GM06990 (cell line): ENCODE results near the gene GPR89A.
"Not testable (repeated sequence)": the region's sequence is repeated elsewhere in the genome, so short reads cannot be mapped to it uniquely, and the experiment has no call there.

Experiments used
- DNase-seq: peaks from one replicate; pipeline ENCODE4 v3.0.0-alpha.2; 2011; ENCODE audit not compliant: insufficient read length; ENCODE audit errors: extremely low read depth
- H3K27me3 ChIP-seq: replicated peaks from 2 replicates; pipeline ENCODE4 v1.6.0; 2011; ENCODE audit warnings: low read length; ENCODE audit not compliant: control insufficient read depth, insufficient read depth
- H3K36me3 ChIP-seq: 2 replicates; pipeline ENCODE4 v1.5.1; 2011; ENCODE audit warnings: low read length; ENCODE audit not compliant: control insufficient read depth, insufficient read depth
- H3K4me3 ChIP-seq: replicated peaks from 2 replicates; pipeline ENCODE4 v1.5.1; 2011; ENCODE audit warnings: low read depth, mild to moderate bottlenecking, control low read depth, low read length
- TF ChIP-seq, protein P1 (sequence below): IDR thresholded peaks from 2 replicates; pipeline ENCODE4 v1.5.1; 2011; ENCODE audit warnings: low read length, control low read depth, mild to moderate bottlenecking, inconsistent platforms; ENCODE audit not compliant: insufficient read depth, poor library complexity, severe bottlenecking

The GPR89A gene

DNA sequence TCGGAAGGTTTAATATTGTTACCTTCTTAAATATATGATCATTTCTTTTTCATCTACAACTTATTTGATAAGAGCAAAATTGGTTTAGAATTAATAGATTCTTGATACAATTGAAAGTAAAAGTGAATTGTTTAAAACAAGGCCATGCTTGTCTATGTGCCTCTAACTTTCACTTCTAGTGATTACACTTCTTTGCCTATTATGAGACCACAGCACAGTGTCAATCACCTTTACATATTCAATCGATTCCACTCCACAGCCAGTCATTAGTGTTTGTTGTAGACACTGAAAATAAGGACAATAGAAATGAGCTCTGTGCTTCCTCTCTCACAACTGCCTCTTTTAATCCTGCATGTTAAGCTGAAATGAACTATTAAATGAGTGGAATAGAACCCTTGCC lies 34.1 kb downstream of the GPR89A start:
- not testable (repeated sequence) for DNase-seq, H3K27me3 ChIP-seq

DNA sequence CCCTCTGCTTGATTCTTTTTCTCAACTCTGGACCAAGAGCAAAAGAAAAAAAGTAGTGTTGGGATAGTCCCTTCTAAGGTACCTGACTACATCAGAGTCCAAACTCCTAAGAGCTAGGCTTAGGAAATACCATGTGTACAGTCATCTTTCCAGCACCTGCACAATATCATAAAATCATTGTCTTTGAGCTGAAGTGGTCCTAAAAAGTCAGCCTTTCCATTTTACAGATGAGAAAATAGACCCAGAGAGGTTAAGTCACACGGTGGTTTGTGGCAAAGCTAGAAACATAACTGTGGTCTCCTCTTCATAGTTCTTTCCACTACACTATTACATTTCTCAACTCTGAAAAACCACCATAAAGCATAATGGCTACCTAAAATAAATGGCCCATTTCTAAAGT lies 36.2 kb downstream of the GPR89A start:
- H3K4me3 ChIP-seq, H3K36me3 ChIP-seq, DNase-seq, H3K27me3 ChIP-seq: not testable (repeated sequence)

More for the DNA sequence above, 34.1 kb downstream of the GPR89A start:
- not testable (repeated sequence) for H3K4me3 ChIP-seq, H3K36me3 ChIP-seq

DNA sequence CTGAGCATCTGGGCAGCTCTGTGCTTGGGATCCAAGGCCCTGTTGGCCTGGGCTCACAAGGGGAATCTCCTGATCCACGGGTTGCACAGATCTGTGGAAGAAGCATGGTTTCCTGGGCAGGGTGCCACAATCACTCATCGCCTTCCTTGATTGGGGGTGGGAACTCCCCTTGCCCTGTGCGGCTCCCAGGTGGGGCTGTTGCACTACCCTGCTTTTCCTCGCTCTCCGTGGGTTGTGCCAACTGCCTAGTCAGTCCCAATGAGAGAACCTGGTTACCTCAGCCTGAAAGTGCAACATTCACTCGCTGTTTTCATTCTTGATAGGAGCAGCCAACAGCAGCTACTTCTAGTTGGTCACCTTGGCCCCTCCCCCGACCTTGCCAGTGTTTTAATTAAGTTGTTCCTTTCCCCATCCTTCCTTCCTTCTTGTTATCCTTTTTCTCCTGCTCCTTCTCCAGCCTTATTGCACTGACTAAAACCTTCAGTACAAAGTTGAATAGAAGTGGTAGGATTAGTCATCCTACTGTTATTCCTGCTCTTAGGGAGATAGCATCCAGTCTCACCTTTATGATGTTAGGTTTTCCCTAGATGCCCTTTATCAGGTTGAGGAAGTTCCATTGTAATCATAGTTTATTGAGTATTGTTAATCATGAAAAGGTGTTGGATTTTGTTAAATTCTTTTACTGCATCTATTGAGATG lies 48.6 kb downstream of the GPR89A start:
- H3K4me3 ChIP-seq, H3K36me3 ChIP-seq, DNase-seq, H3K27me3 ChIP-seq: not testable (repeated sequence)

DNA sequence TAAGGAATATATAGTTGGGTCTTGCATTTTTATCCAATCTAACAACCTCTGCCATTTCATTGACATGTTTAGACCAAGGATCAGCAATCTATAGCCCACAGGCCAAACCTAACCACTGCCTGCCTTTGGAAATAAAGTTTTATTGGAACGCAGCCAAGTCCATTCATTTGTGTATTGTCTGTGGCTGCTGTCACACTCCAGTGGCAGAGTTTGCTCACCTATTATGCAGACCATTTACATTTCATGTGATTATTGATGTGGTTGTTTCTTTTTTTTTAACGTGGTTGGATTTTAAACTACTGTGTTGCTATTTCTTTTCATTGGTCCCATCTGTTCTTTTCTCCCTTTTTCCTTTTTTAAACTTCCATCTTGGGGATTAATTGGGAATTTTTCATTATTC lies 54.7 kb downstream of the GPR89A start:
- H3K4me3 ChIP-seq, H3K36me3 ChIP-seq, DNase-seq, H3K27me3 ChIP-seq: not testable (repeated sequence)

DNA sequence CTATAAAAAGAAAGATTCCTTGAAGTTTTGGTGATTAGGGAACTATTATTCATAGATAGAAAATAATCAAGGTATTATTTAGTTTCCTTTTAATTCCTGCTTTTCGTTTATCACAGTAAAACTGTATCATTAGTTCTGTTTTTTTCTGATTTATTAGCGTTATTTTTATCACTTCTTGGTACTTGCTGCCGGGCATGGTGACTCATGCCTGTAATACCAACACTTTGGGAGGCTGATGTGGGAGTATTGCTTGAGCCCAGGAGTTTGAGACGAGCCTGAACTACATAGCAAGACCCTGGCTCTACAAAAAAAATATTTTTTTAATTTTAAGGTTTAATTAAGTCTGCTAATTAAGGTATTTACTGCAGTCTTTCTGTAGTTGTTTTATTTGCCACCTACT lies 57.2 kb downstream of the GPR89A start:
- H3K4me3 ChIP-seq, DNase-seq, H3K36me3 ChIP-seq, H3K27me3 ChIP-seq: not testable (repeated sequence)

DNA sequence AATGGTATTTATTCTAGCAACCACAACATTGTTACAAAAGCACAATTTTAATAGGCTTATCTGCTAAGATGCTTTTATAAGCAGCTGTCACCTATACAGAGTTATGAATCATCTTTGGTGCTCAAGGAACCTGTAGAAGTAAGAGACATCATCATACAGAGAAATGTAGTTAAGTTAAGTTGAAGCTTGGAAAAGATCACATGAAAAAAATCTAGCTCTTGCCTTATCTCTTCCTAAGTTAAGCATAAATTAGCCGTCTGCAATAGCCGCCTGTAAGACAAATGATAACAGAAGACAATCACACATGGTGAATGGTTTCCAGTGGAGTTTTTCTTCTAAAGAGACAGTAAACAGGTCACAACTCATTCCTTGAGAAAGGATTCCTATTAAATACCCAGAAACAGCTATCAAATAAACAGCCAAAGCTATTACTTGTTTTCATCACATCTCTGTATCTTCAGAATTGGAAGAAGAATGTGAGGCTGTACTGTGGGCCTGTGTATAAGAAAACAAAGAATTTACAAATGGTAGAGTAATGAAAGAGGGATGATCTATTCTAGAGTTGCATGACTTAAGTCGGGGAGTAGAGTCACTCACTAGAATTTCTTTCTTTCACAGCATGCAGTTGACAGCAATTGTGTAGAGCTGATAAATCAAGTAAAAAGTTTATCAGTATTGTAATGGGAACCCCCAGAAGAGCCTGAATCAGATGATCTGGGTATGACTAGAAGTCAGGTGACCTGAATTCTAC lies 63.4 kb downstream of the GPR89A start:
- H3K4me3 ChIP-seq, H3K36me3 ChIP-seq: not testable (repeated sequence)

DNA sequence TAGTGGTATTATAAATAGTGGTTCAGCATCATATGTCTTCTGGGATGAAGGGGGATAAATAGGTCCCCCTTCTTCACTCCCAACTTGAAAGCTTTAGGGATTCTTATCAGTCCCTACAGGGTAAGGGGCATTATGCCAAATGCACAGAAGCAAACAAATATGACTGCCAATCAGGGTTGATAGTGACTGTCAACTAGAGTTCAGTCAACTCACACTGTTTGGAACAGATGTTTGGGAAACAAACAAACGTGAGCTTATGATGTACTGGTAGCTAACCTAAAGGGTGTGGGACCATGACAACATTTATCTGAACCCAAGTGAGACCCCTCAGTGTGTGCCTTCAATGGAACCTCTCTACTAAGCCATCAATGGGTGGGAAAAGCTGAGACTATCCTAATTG lies 65.4 kb downstream of the GPR89A start:
- not testable (repeated sequence) for H3K4me3 ChIP-seq, DNase-seq

More for the DNA sequence above, 63.4 kb downstream of the GPR89A start:
- DNase-seq, H3K27me3 ChIP-seq: not testable (repeated sequence)

DNA sequence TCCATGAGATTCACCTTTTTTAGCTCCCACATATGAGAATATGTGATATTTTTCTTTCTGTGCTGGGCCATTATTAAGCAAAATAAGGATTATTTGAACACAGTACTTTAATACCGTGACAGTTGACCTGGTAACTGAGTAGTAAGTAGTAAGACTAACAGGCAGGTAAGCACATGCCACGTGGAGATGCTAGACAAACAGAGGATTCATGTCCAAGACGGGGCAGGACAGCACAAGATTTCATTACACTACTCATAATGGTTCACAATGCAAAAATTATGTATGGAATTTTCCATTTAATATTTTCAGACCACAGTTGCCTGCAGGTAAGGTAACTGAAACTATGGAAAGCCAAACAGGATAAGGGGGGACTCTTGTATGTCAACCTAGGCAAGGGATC lies 77.1 kb downstream of the GPR89A start:
- not testable (repeated sequence) for H3K27me3 ChIP-seq, H3K4me3 ChIP-seq, H3K36me3 ChIP-seq, DNase-seq

More for the DNA sequence above, 65.4 kb downstream of the GPR89A start:
- not testable (repeated sequence) for H3K36me3 ChIP-seq, H3K27me3 ChIP-seq

DNA sequence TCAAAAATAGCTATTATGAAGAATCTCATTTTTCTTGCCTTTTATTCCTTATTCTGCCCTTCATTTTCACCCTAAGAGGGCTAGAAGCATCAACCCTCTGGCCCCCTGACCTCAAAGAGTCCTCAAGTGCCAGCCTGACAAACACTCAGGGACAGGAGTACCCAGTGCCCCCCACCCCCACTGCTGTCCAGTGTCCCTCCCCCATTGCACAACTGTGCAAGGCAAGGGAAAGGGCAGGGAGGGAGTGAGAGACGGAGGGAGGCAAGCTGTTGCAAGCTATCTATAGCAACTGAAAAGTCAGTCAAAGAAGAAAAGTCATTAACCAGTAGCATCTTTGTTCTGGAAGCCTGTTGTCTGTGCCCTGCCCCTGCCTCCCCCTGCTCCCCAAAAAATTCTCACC lies 78.3 kb downstream of the GPR89A start:
- not testable (repeated sequence) for H3K4me3 ChIP-seq, H3K36me3 ChIP-seq, DNase-seq, H3K27me3 ChIP-seq

DNA sequence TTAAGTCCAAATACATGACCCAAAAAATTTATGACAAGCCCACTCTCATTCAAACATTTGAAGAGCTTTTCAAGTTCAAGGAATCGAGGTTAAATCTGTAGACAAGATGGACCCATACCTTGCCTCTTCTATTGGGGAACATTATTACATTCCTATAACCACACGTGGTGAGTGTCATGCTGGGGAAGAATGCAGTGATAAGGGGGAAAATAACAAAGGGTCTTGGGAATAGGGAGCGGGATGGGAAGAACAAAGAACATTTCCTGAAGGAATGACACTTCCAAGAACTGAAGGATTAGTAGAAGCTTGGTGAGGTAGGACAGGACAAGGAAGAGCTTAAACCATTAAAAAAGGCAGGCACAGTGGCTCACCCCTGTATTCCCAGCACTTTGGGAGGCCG lies 80.5 kb downstream of the GPR89A start:
- H3K36me3 ChIP-seq, result no peaks in the 10 kb centered on the region
- TF ChIP-seq, protein P1, sequence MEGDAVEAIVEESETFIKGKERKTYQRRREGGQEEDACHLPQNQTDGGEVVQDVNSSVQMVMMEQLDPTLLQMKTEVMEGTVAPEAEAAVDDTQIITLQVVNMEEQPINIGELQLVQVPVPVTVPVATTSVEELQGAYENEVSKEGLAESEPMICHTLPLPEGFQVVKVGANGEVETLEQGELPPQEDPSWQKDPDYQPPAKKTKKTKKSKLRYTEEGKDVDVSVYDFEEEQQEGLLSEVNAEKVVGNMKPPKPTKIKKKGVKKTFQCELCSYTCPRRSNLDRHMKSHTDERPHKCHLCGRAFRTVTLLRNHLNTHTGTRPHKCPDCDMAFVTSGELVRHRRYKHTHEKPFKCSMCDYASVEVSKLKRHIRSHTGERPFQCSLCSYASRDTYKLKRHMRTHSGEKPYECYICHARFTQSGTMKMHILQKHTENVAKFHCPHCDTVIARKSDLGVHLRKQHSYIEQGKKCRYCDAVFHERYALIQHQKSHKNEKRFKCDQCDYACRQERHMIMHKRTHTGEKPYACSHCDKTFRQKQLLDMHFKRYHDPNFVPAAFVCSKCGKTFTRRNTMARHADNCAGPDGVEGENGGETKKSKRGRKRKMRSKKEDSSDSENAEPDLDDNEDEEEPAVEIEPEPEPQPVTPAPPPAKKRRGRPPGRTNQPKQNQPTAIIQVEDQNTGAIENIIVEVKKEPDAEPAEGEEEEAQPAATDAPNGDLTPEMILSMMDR, result no peak
- no peak for DNase-seq
- no peaks in the 10 kb centered on the region for H3K27me3 ChIP-seq
- H3K4me3 ChIP-seq, result no peak overlapping the region
